Heart right ventricle (tissue), 16 donors: ENCODE data around the gene CNTROB. TPM values are rescaled to one million over a fixed set of nuclear protein-coding genes. Genes with fewer than 3 reads are reported as not detected.
A peak's percentile ranks its signal among the peaks of the same experiment; 100 is the strongest.

ENCODE experiments used
- ATAC-seq, 8 donors: fragments of 200-7000 bp; cut with Tn5 transposase; one replicate each; pipeline ENCODE4 v1.9.1; 2020; ENCODE audit warnings: mild to moderate bottlenecking in 8 of 8, moderate library complexity in 8 of 8, moderate number of reproducible peaks in 1 of 8
- DNase-seq, 2 donors: peaks; one replicate each; pipeline ENCODE4 v3.0.0-alpha.2; 2020
- H3K27ac ChIP-seq, 10 donors: fragments of 200-600 bp; sonication (generic) in 2 of 10; one replicate each; pipeline versions ENCODE4 v1.5.0 to v1.8.0; 2020 to 2022; ENCODE audit warnings: mild to moderate bottlenecking in 3 of 10
- H3K27me3 ChIP-seq, 7 donors: fragments of 200-600 bp; one replicate each; pipeline ENCODE4 v1.8.0; 2021 to 2022; ENCODE audit warnings: mild to moderate bottlenecking in 2 of 7
- H3K36me3 ChIP-seq, 9 donors: fragments of 200-600 bp; sonication (generic) in 1 of 9; one replicate each; pipeline versions ENCODE4 v1.5.0 to v1.8.0; 2020 to 2022; ENCODE audit warnings: mild to moderate bottlenecking in 2 of 9
- H3K4me1 ChIP-seq, 9 donors: fragments of 200-600 bp; sonication (generic) in 1 of 9; one replicate each; pipeline versions ENCODE4 v1.5.0 to v1.8.0; 2020 to 2022; ENCODE audit warnings: mild to moderate bottlenecking in 4 of 9
- H3K4me3 ChIP-seq, 10 donors: fragments of 200-600 bp; sonication (generic) in 2 of 10; one replicate each; pipeline versions ENCODE4 v1.5.0 to v1.8.0; 2020 to 2022; ENCODE audit warnings: mild to moderate bottlenecking in 7 of 10, moderate library complexity in 2 of 10
- H3K9me3 ChIP-seq, 11 donors: fragments of 200-600 bp in 10 of 11; sonication (generic) in 2 of 11; one replicate each; pipeline versions ENCODE4 v1.5.0 to v1.8.0; 2013 to 2022; ENCODE audit warnings: mild to moderate bottlenecking in 2 of 11, control low read depth in 1 of 11, moderate library complexity in 1 of 11
- WGBS, 2 donors: extraction: QIAGEN DNeasy Blood & Tissue Kit; methylation state at CpG; one replicate each; pipeline ENCODE4 v1.1.7; 2013; ENCODE audit warnings: inconsistent platforms in 1 of 2; 5-methylcytosine and 5-hydroxymethylcytosine counted together
- intact Hi-C, 10 donors: fragments of 100-400 bp; cut with DNase I; formaldehyde crosslinking; loops; one replicate each; pipeline versions ENCODE4 v1.11.1 to v1.14.2; 2022
- polyA plus RNA-seq, 2 donors: library from polyadenylated mRNA; stranded (reverse); fragments of 200-250 nt; gene quantifications; one replicate each; pipeline ENCODE4 v1.2.3, GENCODE V29; 2013
- total RNA-seq, 10 donors: library from RNA; stranded (reverse); fragmentation: NEBNext Ultra II Directional in 3 of 10; extraction: Animal tissue kit (Norgen Biotek cat#: 25700) in 3 of 10; gene quantifications; one replicate each; pipeline versions ENCODE4 v1.2.1 to v1.2.4, GENCODE V29; 2021 to 2023
- TF ChIP-seq, protein P1 (sequence below), 9 donors: fragments of 200-600 bp; sonication (generic) in 2 of 9; IDR thresholded peaks; one replicate each; pipeline versions ENCODE4 v1.5.0 to v1.8.0; 2021 to 2022; ENCODE audit warnings: antibody characterized with exemption in 9 of 9, mild to moderate bottlenecking in 5 of 9, moderate library complexity in 1 of 9
- donor health status: Arrhythmogenic right ventricular cardiomyopathy.
- donor health status: ischemic (EF 13 %, LVEDD 7.1; RV severe dilation, severe dysfunction).
- donor health status: healthy with polysubstance abuse.
- donor health status: DM: no; HTN: yes; CAD: no.
- donor health status: DM: no; HTN: no; CAD: no.
- donor health status: ischemic (EF 25% LVEDD 6.9; RV normal size, moderate dysfunction).
- donor health status: ischemic (EF 25% LVEDD 5.7; RV mildly dilated, moderate dysfunction).
- donor health status: healthy.
- donor health status: DM: yes; HTN: yes; CAD: no.
- donor health status: Ischemic cardiomyopathy.
- donor health status: ischemic (EF 35%, LVEDD 5.7; RV mildly dilated, moderate dysfunction).
- donor health status: nonischemic (EF 11% LVEDD 7.7; RV severe dilation, severe dysfunction).
- donor health status: DM: yes; HTN: yes; CAD: no.
- donor health status: PGD.
- donor health status: ischemic (EF 29% LVEDD 5.4; RV normal size, mild dysfunction).
- donor health status: nonischemic (EF 23%, LVEDD 6.1; RV moderate dilation, normal function).

The CNTROB gene
- total and polyA plus RNA-seq, 12 donors = 7.8 to 19.8 (median 11.1) TPM

DNA sequence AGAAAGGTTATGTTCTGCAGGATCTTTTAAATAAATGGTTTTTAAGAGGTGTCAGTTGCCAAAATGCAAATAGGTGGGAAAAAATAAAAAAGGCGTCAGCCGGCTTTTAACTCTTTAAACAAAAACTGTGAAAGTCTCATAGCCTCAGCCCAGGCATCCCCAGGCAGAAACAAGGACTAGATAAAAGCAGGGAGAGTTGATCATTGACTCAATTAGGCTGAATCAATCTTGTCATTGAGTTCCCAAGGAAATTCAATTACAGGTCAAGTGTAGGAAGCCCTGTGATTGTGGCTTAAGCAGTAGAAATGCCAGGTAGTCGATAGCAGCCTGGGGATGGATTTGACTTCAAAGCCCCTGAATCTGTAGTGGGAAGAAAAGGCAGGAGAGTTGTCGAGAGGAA, 39.6 kb downstream of the CNTROB start:
- H3K4me3 ChIP-seq = no peak overlapping the region
- H3K4me1 ChIP-seq = peaks cover 0 to 5% (median 0%) of the 10 kb centered on the region in 9 donors
- TF ChIP-seq, protein P1, sequence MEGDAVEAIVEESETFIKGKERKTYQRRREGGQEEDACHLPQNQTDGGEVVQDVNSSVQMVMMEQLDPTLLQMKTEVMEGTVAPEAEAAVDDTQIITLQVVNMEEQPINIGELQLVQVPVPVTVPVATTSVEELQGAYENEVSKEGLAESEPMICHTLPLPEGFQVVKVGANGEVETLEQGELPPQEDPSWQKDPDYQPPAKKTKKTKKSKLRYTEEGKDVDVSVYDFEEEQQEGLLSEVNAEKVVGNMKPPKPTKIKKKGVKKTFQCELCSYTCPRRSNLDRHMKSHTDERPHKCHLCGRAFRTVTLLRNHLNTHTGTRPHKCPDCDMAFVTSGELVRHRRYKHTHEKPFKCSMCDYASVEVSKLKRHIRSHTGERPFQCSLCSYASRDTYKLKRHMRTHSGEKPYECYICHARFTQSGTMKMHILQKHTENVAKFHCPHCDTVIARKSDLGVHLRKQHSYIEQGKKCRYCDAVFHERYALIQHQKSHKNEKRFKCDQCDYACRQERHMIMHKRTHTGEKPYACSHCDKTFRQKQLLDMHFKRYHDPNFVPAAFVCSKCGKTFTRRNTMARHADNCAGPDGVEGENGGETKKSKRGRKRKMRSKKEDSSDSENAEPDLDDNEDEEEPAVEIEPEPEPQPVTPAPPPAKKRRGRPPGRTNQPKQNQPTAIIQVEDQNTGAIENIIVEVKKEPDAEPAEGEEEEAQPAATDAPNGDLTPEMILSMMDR (IDR thresholded peaks at IDR 0.05) = no peak
- peaks cover 0 to 21% (median 8%) of the 10 kb centered on the region in 11 donors for H3K9me3 ChIP-seq
- no peak overlapping the region for H3K27ac ChIP-seq
- DNase-seq (no peak), ATAC-seq (no peak)
- WGBS, 2 donors = 78 to 79% methylated on average over 4 of the region's 4 CpGs
- H3K36me3 ChIP-seq = no peaks in the 10 kb centered on the region
- intact Hi-C loops = no loop called here
- peaks cover 0 to 7% (median 0%) of the 10 kb centered on the region in 7 donors for H3K27me3 ChIP-seq

DNA sequence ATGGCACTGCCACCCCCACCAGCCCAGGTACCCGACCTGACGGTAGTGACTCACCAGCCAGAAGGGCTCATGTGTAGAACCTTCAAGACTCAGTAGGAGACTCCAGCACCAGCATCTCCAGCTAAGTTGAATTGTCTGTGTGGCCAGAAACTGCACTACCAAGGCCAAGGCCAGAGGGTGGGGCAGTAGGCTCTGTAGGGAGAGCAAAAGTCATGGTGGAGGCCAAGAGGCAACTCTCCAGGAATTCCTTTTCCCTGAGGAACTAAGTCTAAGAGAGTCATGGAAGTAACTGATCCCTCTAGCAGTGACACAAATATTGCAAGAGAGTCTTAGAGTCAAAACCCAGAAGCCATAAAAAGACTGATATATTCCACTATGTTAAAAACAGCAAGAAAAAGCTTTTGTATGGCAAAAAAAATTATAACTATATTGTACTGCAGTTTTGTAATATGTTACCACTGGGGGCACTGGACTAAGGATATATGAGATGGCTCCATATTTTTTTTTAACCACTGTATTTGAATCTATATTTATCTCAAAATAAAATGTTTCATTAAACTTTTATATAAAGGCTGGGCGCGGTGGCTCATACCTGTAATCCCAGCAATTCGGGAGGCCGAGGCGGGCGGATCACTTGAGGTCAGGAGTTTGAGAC, 40.3 kb downstream of the CNTROB start:
- ATAC-seq = no peak

DNA sequence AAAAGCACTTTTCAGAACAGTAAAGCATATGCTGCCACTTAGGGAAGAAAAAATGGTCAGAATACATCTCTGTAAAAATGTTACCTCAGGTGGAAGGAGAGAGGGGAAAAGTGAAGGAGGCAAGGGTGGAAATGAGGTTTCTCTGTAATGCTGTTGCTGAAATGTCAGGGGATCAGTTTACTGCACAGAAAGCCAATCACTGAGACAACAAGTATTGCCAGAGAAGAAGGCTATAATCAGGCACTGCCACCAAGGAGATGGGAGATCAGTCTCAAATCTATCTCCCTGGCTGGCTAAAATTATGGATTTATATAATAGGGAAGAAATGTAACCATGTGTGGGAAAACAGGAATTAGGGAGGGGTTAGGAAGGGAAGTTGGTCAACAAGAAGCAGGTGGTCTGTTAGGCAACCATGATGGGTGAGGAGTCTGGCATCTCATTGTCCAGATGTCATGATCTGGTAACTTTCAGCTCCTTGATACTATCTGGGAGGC, 42.7 kb downstream of the CNTROB start:
- TF ChIP-seq, protein P1 (IDR thresholded peaks at IDR 0.05) = no peak
- DNase-seq = no peak
- H3K27ac ChIP-seq = no peak overlapping the region

More for the DNA sequence above, 40.3 kb downstream of the CNTROB start:
- WGBS, 2 donors = 94 to 95% methylated on average over 8 of the region's 8 CpGs
- peak in 1 of 2 donors; percentile 16 for DNase-seq
- TF ChIP-seq, protein P1 (IDR thresholded peaks at IDR 0.05) = peak in 1 of 9 donors; percentile 15
- Histone ChIP-seq H3K36me3 (no peaks in the 10 kb centered on the region), H3K27ac (no peak overlapping the region), H3K4me3 (no peak overlapping the region), H3K9me3 (peaks cover 0 to 21% (median 8%) of the 10 kb centered on the region in 11 donors), H3K27me3 (peaks cover 0 to 7% (median 0%) of the 10 kb centered on the region in 7 donors), H3K4me1 (peaks cover 0 to 5% (median 0%) of the 10 kb centered on the region in 9 donors)
- intact Hi-C loops = no loop called here

DNA sequence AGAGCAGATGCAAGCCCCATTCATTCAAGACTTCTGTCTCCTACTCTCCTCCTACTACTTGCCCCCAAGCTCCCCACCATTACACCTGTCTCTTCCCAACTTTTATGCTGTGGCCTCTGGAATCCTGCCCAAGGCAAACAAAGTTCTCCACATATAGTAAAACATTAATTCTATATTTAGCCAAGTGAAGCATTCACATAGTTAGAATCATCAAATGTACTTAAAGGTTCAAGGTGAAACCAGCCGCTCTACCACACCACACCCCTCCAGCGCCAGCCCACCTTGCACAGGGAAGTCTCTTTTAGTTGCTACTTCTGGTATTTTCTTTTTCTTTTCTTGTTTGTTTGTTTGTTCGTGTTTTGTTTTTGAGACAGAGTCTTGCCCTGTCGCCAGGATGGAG, 45.0 kb downstream of the CNTROB start:
- Histone ChIP-seq H3K27ac (no peak overlapping the region), H3K4me3 (no peak overlapping the region), H3K9me3 (peaks cover 0 to 21% (median 8%) of the 10 kb centered on the region in 11 donors), H3K36me3 (no peaks in the 10 kb centered on the region), H3K4me1 (peaks cover 0 to 2% (median 0%) of the 10 kb centered on the region in 9 donors), H3K27me3 (peaks cover 0 to 14% (median under 1%) of the 10 kb centered on the region in 7 donors)
- ATAC-seq (no peak), DNase-seq (no peak)
- WGBS, 2 donors = 90 to 93% methylated on average over 4 of the region's 4 CpGs
- intact Hi-C loops = loop anchor here in 1 of 10 donors (5.0 kb wide), 1 partner anchor 115 kb away; no protein-coding TSS in a partner anchor
- TF ChIP-seq, protein P1 (IDR thresholded peaks at IDR 0.05) = no peak

More for the DNA sequence above, 42.7 kb downstream of the CNTROB start:
- no peaks in the 10 kb centered on the region for H3K36me3 ChIP-seq
- peaks cover 0 to under 1% (median 0%) of the 10 kb centered on the region in 9 donors for H3K4me1 ChIP-seq
- peaks cover 0 to 7% (median 0%) of the 10 kb centered on the region in 7 donors for H3K27me3 ChIP-seq
- intact Hi-C loops = loop anchor here in 1 of 10 donors (5.0 kb wide), 1 partner anchor 112 kb away; no protein-coding TSS in a partner anchor
- no peak for ATAC-seq
- H3K4me3 ChIP-seq = no peak overlapping the region
- peaks cover 0 to 21% (median 8%) of the 10 kb centered on the region in 11 donors for H3K9me3 ChIP-seq
